Endothelial cell (in vitro differentiated cells): ENCODE data around the gene S100A12. TPM values are rescaled to one million over a fixed set of nuclear protein-coding genes. Genes with fewer than 3 reads are reported as not detected.
"Not testable (repeated sequence)": the region's sequence is repeated elsewhere in the genome, so short reads cannot be mapped to it uniquely, and the experiment has no call there.

Experiments
- DNase-seq: peaks from one replicate; pipeline ENCODE4 v3.0.0; 2021; ENCODE audit warnings: low spot score
- H3K27ac Mint-ChIP-seq: one replicate; pipeline ENCODE4 v1.8.0; 2021; ENCODE audit warnings: mixed read lengths, inconsistent platforms; ENCODE audit not compliant: unreplicated experiment
- H3K27me3 Mint-ChIP-seq: one replicate; pipeline ENCODE4 v1.8.0; 2021; ENCODE audit warnings: mild to moderate bottlenecking, moderate library complexity, mixed read lengths, inconsistent platforms; ENCODE audit not compliant: unreplicated experiment
- H3K36me3 Mint-ChIP-seq: one replicate; pipeline ENCODE4 v1.8.0; 2021; ENCODE audit warnings: mild to moderate bottlenecking, low read depth, mixed read lengths, inconsistent platforms; ENCODE audit not compliant: unreplicated experiment
- H3K4me1 Mint-ChIP-seq: one replicate; pipeline ENCODE4 v1.8.0; 2021; ENCODE audit warnings: mild to moderate bottlenecking, mixed read lengths, inconsistent platforms; ENCODE audit not compliant: unreplicated experiment
- H3K4me3 Mint-ChIP-seq: one replicate; pipeline ENCODE4 v1.8.0; 2021; ENCODE audit warnings: mild to moderate bottlenecking, mixed read lengths, inconsistent platforms; ENCODE audit not compliant: unreplicated experiment
- H3K9me3 Mint-ChIP-seq: one replicate; pipeline ENCODE4 v1.8.0; 2021; ENCODE audit warnings: mixed read lengths, inconsistent platforms; ENCODE audit not compliant: unreplicated experiment
- total RNA-seq: library from RNA; stranded (reverse); fragmentation: NEBNext Ultra II Directional; extraction: Animal tissue kit (Norgen Biotek cat#: 25700); gene quantifications from one replicate; pipeline ENCODE4 v1.2.1, GENCODE V29; 2021; ENCODE audit not compliant: unreplicated experiment
- TF ChIP-seq, protein P1 (sequence below): fragments of 200-600 bp; sonication (generic); IDR thresholded peaks from one replicate; pipeline ENCODE4 v1.5.0; 2021; ENCODE audit warnings: antibody characterized with exemption; ENCODE audit not compliant: unreplicated experiment

The S100A12 gene
- total RNA-seq, 1 donor from 2014 or later = not detected

DNA sequence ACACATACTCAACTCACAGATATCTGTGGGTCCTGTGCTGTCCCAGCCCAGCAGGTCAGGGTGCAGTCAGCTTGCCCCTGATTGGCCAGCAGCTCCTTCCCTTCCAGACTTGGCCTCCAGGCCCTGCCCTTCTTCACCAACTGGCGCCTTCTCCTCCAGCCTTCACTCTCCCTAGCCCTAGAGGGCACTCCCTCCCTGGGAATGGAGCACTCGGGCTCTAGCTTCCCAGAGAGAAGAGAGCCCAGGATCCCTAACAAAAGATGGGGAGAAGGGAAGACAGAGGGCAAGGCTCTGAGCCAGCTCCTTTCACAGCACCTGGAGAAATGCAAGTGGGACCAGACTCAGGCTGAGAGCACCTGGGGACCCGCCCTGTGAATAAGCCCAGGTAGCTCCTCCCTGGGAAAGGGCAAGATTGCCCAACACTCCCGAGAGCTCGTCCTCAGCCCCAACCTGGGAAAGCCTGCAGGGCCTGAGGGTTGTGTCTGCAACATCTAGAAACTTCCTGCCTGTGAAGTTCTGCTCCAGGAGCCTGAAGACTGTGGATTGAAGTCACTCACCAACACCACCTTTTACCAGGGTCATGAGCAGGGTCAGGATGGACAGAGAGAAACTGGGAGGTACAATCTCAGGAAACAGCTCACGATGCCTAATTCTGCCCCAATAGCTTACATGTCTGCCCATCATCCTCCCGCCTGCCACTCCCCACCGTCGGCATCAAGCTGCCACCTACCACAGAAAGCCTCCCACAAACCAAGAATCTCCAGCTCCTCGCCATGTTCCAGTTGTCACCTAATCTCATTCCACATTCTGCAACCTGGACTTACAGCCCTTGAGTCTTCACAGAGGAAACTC is 26.7 kb downstream of the S100A12 start, which contains the start of gene PGLYRP4:
TSS of gene PGLYRP4 (minus strand) at position 331 of the 852 bp plus-strand sequence. CDS start 909 bp downstream, outside the sequence.
- Mint-ChIP-seq H3K36me3 (no peaks in the 10 kb centered on the region), H3K4me1 (peaks cover 47% of the 10 kb centered on the region), H3K27ac (no peak within 1 kb of the TSS), H3K9me3 (no peaks in the 10 kb centered on the region), H3K27me3 (peaks cover 1% of the 10 kb centered on the region), H3K4me3 (no peak within 1 kb of the TSS)
- TF ChIP-seq, protein P1, sequence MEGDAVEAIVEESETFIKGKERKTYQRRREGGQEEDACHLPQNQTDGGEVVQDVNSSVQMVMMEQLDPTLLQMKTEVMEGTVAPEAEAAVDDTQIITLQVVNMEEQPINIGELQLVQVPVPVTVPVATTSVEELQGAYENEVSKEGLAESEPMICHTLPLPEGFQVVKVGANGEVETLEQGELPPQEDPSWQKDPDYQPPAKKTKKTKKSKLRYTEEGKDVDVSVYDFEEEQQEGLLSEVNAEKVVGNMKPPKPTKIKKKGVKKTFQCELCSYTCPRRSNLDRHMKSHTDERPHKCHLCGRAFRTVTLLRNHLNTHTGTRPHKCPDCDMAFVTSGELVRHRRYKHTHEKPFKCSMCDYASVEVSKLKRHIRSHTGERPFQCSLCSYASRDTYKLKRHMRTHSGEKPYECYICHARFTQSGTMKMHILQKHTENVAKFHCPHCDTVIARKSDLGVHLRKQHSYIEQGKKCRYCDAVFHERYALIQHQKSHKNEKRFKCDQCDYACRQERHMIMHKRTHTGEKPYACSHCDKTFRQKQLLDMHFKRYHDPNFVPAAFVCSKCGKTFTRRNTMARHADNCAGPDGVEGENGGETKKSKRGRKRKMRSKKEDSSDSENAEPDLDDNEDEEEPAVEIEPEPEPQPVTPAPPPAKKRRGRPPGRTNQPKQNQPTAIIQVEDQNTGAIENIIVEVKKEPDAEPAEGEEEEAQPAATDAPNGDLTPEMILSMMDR = no peak
- DNase-seq = no peak

DNA sequence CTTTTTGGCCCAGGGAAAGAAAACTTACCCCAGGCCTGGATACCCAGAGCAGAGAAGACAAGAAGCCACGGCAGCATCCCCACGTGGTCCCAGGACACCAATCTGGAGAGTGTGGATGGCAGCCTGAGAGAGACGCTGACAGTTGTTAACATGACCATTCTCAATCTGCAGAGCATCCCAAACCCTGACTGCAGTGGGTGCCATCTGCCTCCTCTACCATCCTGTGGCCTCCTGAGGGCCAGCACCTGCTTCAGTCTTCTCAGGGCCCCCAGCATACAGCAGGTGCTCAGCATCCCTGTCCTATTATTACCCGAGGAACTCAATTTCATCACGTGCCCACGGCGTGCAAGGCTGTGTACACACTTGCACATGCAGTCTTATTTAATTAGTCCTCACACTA is 27.6 kb downstream of the S100A12 start:
- Mint-ChIP-seq H3K4me3 (no peak overlapping the region), H3K27ac (no peak overlapping the region), H3K36me3 (no peaks in the 10 kb centered on the region), H3K27me3 (peaks cover 3% of the 10 kb centered on the region), H3K4me1 (peaks cover 54% of the 10 kb centered on the region), H3K9me3 (no peaks in the 10 kb centered on the region)
- TF ChIP-seq, protein P1 = no peak
- no peak for DNase-seq

DNA sequence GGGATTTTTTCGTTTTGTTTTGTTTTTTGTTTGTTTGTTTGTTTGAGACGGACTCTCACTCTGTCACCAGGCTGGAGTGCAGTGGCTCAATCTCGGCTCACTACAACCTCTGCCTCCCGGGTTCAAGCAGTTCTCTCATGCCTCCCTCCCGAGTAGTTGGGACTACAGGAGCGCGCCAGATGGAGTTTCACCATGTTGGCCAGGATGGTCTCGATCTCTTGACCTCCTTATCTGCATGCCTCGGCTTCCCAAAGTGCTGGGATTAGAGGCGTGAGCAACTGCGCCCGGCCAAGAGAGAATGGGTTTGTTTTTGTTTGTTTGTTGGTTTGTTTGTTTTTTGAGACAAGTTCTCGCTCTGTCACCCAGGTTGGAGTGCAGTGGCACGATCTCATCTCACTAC is 28.4 kb downstream of the S100A12 start:
- not testable (repeated sequence) for H3K4me3 Mint-ChIP-seq, H3K36me3 Mint-ChIP-seq, H3K27ac Mint-ChIP-seq, H3K9me3 Mint-ChIP-seq, DNase-seq, H3K27me3 Mint-ChIP-seq
- peaks cover 58% of the 10 kb centered on the region for H3K4me1 Mint-ChIP-seq

DNA sequence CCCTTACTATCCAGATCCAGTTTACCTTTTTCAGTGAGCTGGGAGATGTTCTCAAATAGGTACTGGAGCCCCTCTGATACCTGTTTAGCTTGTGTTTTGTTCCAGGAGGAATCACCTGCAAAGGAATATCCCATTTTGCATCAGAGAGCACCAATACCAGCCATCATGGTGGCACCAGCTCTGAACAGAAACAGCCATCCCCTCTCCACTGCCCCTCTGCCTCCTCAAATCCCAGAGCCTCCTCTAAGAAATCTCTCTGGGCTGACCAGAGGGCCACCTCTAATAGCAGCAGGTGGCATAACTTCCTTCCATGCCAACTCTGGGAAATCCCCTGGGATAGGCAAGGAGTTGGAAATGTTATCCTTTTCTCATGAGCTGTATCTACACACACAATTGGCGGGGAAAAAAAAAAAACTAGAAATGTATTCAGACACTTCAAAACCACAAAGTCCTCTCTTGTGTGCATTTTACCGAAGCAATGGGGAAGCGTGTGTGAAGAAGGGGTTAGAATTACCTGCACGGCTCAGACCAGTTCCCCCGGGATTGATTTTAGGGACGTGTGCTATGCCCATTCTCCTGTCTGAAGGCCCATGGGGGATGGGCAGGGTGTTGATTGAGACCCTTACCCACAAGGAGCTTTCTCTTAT is 29.2 kb downstream of the S100A12 start:
- Mint-ChIP-seq H3K4me3 (peak overlapping the region; percentile 18), H3K27me3 (peaks cover 4% of the 10 kb centered on the region), H3K36me3 (peaks cover under 1% of the 10 kb centered on the region), H3K9me3 (no peaks in the 10 kb centered on the region), H3K4me1 (peaks cover 63% of the 10 kb centered on the region), H3K27ac (no peak overlapping the region)
- TF ChIP-seq, protein P1 = no peak
- no peak for DNase-seq

DNA sequence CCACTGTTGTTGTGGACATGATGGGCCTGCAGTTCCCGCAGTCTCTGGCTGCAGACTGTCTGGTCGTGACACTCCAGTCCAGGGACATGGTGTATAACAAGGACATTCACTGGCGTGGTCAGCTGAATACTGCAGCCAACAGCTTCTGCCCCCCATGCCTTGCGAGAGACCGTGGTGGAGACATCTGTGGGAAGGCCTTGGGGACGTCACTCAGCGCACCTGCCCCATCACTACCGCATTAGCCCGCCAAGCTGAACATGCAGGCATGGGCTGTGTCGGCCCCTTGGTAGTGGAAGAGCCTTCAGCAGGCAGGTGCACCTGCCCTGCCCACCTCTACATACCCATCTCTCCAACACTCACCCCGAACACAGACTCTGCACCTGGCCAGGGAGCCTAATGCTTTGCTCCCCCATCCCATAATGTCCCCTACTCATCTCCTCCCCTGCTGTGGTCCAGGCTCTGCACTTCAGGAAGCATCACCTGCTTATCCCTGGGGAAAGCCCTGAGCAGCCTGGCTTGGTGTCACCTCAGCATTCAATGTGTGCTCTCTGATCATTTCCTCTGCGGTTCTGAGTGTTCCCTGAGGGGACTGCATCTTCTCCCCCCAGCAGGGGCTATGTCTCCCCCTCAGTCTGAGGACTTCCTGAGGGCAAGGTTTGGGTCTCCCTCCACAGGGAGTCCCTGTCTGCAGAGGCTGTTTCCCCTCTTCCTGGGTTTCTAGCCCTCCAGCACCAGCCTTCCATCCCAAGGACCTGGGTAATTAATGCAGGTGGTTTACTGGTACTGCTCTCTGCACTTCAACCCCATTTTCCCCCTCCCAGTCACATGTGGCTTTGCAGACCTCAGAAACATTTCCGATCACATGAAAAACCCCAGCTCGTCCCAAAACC is 30.0 kb downstream of the S100A12 start:
- peaks cover 65% of the 10 kb centered on the region for H3K4me1 Mint-ChIP-seq
- no peak overlapping the region for H3K27ac Mint-ChIP-seq
- no peak overlapping the region for H3K4me3 Mint-ChIP-seq
- no peaks in the 10 kb centered on the region for H3K9me3 Mint-ChIP-seq
- H3K27me3 Mint-ChIP-seq = peaks cover 8% of the 10 kb centered on the region
- TF ChIP-seq, protein P1 = no peak
- peaks cover 5% of the 10 kb centered on the region for H3K36me3 Mint-ChIP-seq
- no peak for DNase-seq
